Transverse colon (tissue), 4 donors: ENCODE results near the gene RPL23.
A peak's percentile ranks its signal among the peaks of the same experiment; 100 is the strongest.

Experiments
- CTCF ChIP-seq, 5 experiments: fragments of 200-600 bp in 3 of 5; fragments of 450-650 bp in 2 of 5; sonication (generic) in 3 of 5; IDR thresholded peaks; 1 replicate in 2 of 5; 2 replicates in 3 of 5; pipeline ENCODE4 v1.5.1; 2016 to 2017; ENCODE audit warnings: antibody characterized with exemption in 5 of 5, inconsistent platforms in 3 of 5, mild to moderate bottlenecking in 2 of 5, moderate library complexity in 1 of 5
- EP300 ChIP-seq: sonication (generic); formaldehyde crosslinking; IDR thresholded peaks from one replicate; pipeline ENCODE4 v1.6.1; 2017; ENCODE audit warnings: antibody characterized with exemption, low read depth
- POLR2A ChIP-seq: fragments of 450-650 bp; IDR thresholded peaks from one replicate; pipeline ENCODE4 v1.6.1; 2016; ENCODE audit warnings: antibody characterized with exemption, mild to moderate bottlenecking, moderate library complexity
- POLR2AphosphoS5 ChIP-seq, 3 donors: sonication (generic); formaldehyde crosslinking; IDR thresholded peaks; one replicate each; pipeline ENCODE4 v1.6.1; 2016; ENCODE audit warnings: antibody characterized with exemption in 3 of 3

GRCh38 chr17:38881600-38882191 is 28.2 kb upstream of the RPL23 start:
- TF ChIP-seq CTCF (IDR thresholded peaks at IDR 0.05) (no peak), POLR2A (no peak), POLR2AphosphoS5 (IDR thresholded peaks at IDR 0.05) (peak; percentile 19 to 60 (median 60)), EP300 (no peak)
